ENCODE data around the gene SLC44A1.

Gene SLC44A1

GRCh38 chr9:105284463-105284862, 40.0 kb downstream of the SLC44A1 start:
- no peaks in the 10 kb centered on the region for H3K36me3 ChIP-seq (ENCODE audit: insufficient read depth, low read length)
- H3K9me3 ChIP-seq (ENCODE audit: low read length) = no peaks in the 10 kb centered on the region
- H2AFZ ChIP-seq (ENCODE audit: low read depth, low read length) = no peak overlapping the region
- no peaks in the 10 kb centered on the region for H3K27me3 ChIP-seq (ENCODE audit: insufficient read depth, low read length)
- H3K4me3 ChIP-seq (ENCODE audit: low read length) = no peak overlapping the region
- H3K4me1 ChIP-seq (ENCODE audit: insufficient read depth, low read length) = no peaks in the 10 kb centered on the region

GRCh38 chr9:105286098-105286497, 41.6 kb downstream of the SLC44A1 start:
- H2AFZ ChIP-seq (ENCODE audit: low read depth, low read length) = no peak overlapping the region
- no peak overlapping the region for H3K4me3 ChIP-seq (ENCODE audit: low read length)
- H3K36me3 ChIP-seq (ENCODE audit: insufficient read depth, low read length) = no peaks in the 10 kb centered on the region
- no peaks in the 10 kb centered on the region for H3K27me3 ChIP-seq (ENCODE audit: insufficient read depth, low read length)
- H3K9me3 ChIP-seq (ENCODE audit: low read length) = no peaks in the 10 kb centered on the region
- no peaks in the 10 kb centered on the region for H3K4me1 ChIP-seq (ENCODE audit: insufficient read depth, low read length)

GRCh38 chr9:105289305-105289704, 44.9 kb downstream of the SLC44A1 start:
- H2AFZ ChIP-seq (ENCODE audit: low read depth, low read length) = no peak overlapping the region
- no peak overlapping the region for H3K4me3 ChIP-seq (ENCODE audit: low read length)
- no peaks in the 10 kb centered on the region for H3K36me3 ChIP-seq (ENCODE audit: insufficient read depth, low read length)
- no peaks in the 10 kb centered on the region for H3K9me3 ChIP-seq (ENCODE audit: low read length)
- H3K4me1 ChIP-seq (ENCODE audit: insufficient read depth, low read length) = no peaks in the 10 kb centered on the region
- H3K27me3 ChIP-seq (ENCODE audit: insufficient read depth, low read length) = no peaks in the 10 kb centered on the region

- Histone ChIP-seq H2AFZ (ENCODE audit: low read depth, low read length) (no peak overlapping the region), H3K9me3 (ENCODE audit: low read length) (no peaks in the 10 kb centered on the region), H3K27me3 (ENCODE audit: insufficient read depth, low read length) (no peaks in the 10 kb centered on the region), H3K4me1 (ENCODE audit: insufficient read depth, low read length) (no peaks in the 10 kb centered on the region), H3K4me3 (ENCODE audit: low read length) (no peak overlapping the region), H3K36me3 (ENCODE audit: insufficient read depth, low read length) (no peaks in the 10 kb centered on the region)
Measured at GRCh38 chr9:105290418-105290817, 46.0 kb downstream of the SLC44A1 start.

GRCh38 chr9:105290954-105291353, 46.5 kb downstream of the SLC44A1 start:
- Histone ChIP-seq H3K4me1 (ENCODE audit: insufficient read depth, low read length) (no peaks in the 10 kb centered on the region), H3K36me3 (ENCODE audit: insufficient read depth, low read length) (no peaks in the 10 kb centered on the region), H2AFZ (ENCODE audit: low read depth, low read length) (no peak overlapping the region), H3K9me3 (ENCODE audit: low read length) (no peaks in the 10 kb centered on the region), H3K27me3 (ENCODE audit: insufficient read depth, low read length) (no peaks in the 10 kb centered on the region), H3K4me3 (ENCODE audit: low read length) (no peak overlapping the region)

- Histone ChIP-seq H2AFZ (ENCODE audit: low read depth, low read length) (no peak overlapping the region), H3K4me3 (ENCODE audit: low read length) (no peak overlapping the region), H3K9me3 (ENCODE audit: low read length) (no peaks in the 10 kb centered on the region), H3K27me3 (ENCODE audit: insufficient read depth, low read length) (no peaks in the 10 kb centered on the region), H3K4me1 (ENCODE audit: insufficient read depth, low read length) (no peaks in the 10 kb centered on the region), H3K36me3 (ENCODE audit: insufficient read depth, low read length) (no peaks in the 10 kb centered on the region)
Measured at GRCh38 chr9:105291422-105291859, 47.0 kb downstream of the SLC44A1 start.

GRCh38 chr9:105291938-105292337, 47.5 kb downstream of the SLC44A1 start:
- no peaks in the 10 kb centered on the region for H3K36me3 ChIP-seq (ENCODE audit: insufficient read depth, low read length)
- H3K27me3 ChIP-seq (ENCODE audit: insufficient read depth, low read length) = no peaks in the 10 kb centered on the region
- no peaks in the 10 kb centered on the region for H3K9me3 ChIP-seq (ENCODE audit: low read length)
- no peaks in the 10 kb centered on the region for H3K4me1 ChIP-seq (ENCODE audit: insufficient read depth, low read length)
- no peak overlapping the region for H2AFZ ChIP-seq (ENCODE audit: low read depth, low read length)
- H3K4me3 ChIP-seq (ENCODE audit: low read length) = no peak overlapping the region

GRCh38 chr9:105293408-105293807, 49.0 kb downstream of the SLC44A1 start:
- Histone ChIP-seq H3K4me3 (ENCODE audit: low read length) (no peak overlapping the region), H3K9me3 (ENCODE audit: low read length) (no peaks in the 10 kb centered on the region), H2AFZ (ENCODE audit: low read depth, low read length) (no peak overlapping the region), H3K4me1 (ENCODE audit: insufficient read depth, low read length) (no peaks in the 10 kb centered on the region), H3K27me3 (ENCODE audit: insufficient read depth, low read length) (no peaks in the 10 kb centered on the region), H3K36me3 (ENCODE audit: insufficient read depth, low read length) (no peaks in the 10 kb centered on the region)

GRCh38 chr9:105295201-105295550, 50.7 kb downstream of the SLC44A1 start:
- Histone ChIP-seq H3K36me3 (ENCODE audit: insufficient read depth, low read length) (peaks cover 5% of the 10 kb centered on the region), H3K9me3 (ENCODE audit: low read length) (no peaks in the 10 kb centered on the region), H3K4me1 (ENCODE audit: insufficient read depth, low read length) (no peaks in the 10 kb centered on the region), H3K4me3 (ENCODE audit: low read length) (no peak overlapping the region), H3K27me3 (ENCODE audit: insufficient read depth, low read length) (no peaks in the 10 kb centered on the region), H2AFZ (ENCODE audit: low read depth, low read length) (no peak overlapping the region)

- H3K27me3 ChIP-seq (ENCODE audit: insufficient read depth, low read length) = no peaks in the 10 kb centered on the region
- H3K9me3 ChIP-seq (ENCODE audit: low read length) = no peaks in the 10 kb centered on the region
- no peak overlapping the region for H2AFZ ChIP-seq (ENCODE audit: low read depth, low read length)
- no peak overlapping the region for H3K4me3 ChIP-seq (ENCODE audit: low read length)
- H3K36me3 ChIP-seq (ENCODE audit: insufficient read depth, low read length) = peaks cover 8% of the 10 kb centered on the region
- H3K4me1 ChIP-seq (ENCODE audit: insufficient read depth, low read length) = no peaks in the 10 kb centered on the region
Measured at GRCh38 chr9:105295986-105296385, 51.5 kb downstream of the SLC44A1 start.

GRCh38 chr9:105296445-105296844, 52.0 kb downstream of the SLC44A1 start:
- Histone ChIP-seq H2AFZ (ENCODE audit: low read depth, low read length) (no peak overlapping the region), H3K9me3 (ENCODE audit: low read length) (no peaks in the 10 kb centered on the region), H3K4me1 (ENCODE audit: insufficient read depth, low read length) (no peaks in the 10 kb centered on the region), H3K36me3 (ENCODE audit: insufficient read depth, low read length) (peaks cover 8% of the 10 kb centered on the region), H3K4me3 (ENCODE audit: low read length) (no peak overlapping the region), H3K27me3 (ENCODE audit: insufficient read depth, low read length) (no peaks in the 10 kb centered on the region)

GRCh38 chr9:105296877-105297287, 52.4 kb downstream of the SLC44A1 start:
- Histone ChIP-seq H3K4me3 (ENCODE audit: low read length) (no peak overlapping the region), H2AFZ (ENCODE audit: low read depth, low read length) (no peak overlapping the region), H3K27me3 (ENCODE audit: insufficient read depth, low read length) (no peaks in the 10 kb centered on the region), H3K4me1 (ENCODE audit: insufficient read depth, low read length) (no peaks in the 10 kb centered on the region), H3K9me3 (ENCODE audit: low read length) (no peaks in the 10 kb centered on the region), H3K36me3 (ENCODE audit: insufficient read depth, low read length) (peaks cover 8% of the 10 kb centered on the region)

GRCh38 chr9:105297442-105298075, 53.1 kb downstream of the SLC44A1 start:
- Histone ChIP-seq H3K4me3 (ENCODE audit: low read length) (no peak overlapping the region), H3K36me3 (ENCODE audit: insufficient read depth, low read length) (peaks cover 8% of the 10 kb centered on the region), H3K27me3 (ENCODE audit: insufficient read depth, low read length) (no peaks in the 10 kb centered on the region)

GRCh38 chr9:105299190-105299854, 54.9 kb downstream of the SLC44A1 start:
- H2AFZ ChIP-seq (ENCODE audit: low read depth, low read length) = no peak overlapping the region
- H3K4me3 ChIP-seq (ENCODE audit: low read length) = no peak overlapping the region
- no peaks in the 10 kb centered on the region for H3K4me1 ChIP-seq (ENCODE audit: insufficient read depth, low read length)
- H3K36me3 ChIP-seq (ENCODE audit: insufficient read depth, low read length) = peaks cover 8% of the 10 kb centered on the region
- H3K9me3 ChIP-seq (ENCODE audit: low read length) = no peaks in the 10 kb centered on the region
- no peaks in the 10 kb centered on the region for H3K27me3 ChIP-seq (ENCODE audit: insufficient read depth, low read length)

More at GRCh38 chr9:105297442-105298075, 53.1 kb downstream of the SLC44A1 start:
- H3K9me3 ChIP-seq (ENCODE audit: low read length) = no peaks in the 10 kb centered on the region
- H3K4me1 ChIP-seq (ENCODE audit: insufficient read depth, low read length) = no peaks in the 10 kb centered on the region
- H2AFZ ChIP-seq (ENCODE audit: low read depth, low read length) = no peak overlapping the region

Data from neuron (in vitro differentiated cells).